ENCODE measurements around the gene SNRPA. TPM values are rescaled to one million over a fixed set of nuclear protein-coding genes. Genes with fewer than 3 reads are reported as not detected.

Gene SNRPA
- total RNA-seq, 3 donors from 2014 or later: 41.6 to 52.8 (median 52.1) TPM

- Histone ChIP-seq H3K27ac (peak overlapping the region; percentile 96 to 97), H3K27me3 (no peaks in the 10 kb centered on the region), H3K4me1 (peaks cover 32 to 54% of the 10 kb centered on the region in 2 donors), H3K9me3 (no peaks in the 10 kb centered on the region), H3K4me3 (peak overlapping the region; percentile 75 to 97 (median 97)), H3K36me3 (no peaks in the 10 kb centered on the region)
- TF ChIP-seq, protein P1, sequence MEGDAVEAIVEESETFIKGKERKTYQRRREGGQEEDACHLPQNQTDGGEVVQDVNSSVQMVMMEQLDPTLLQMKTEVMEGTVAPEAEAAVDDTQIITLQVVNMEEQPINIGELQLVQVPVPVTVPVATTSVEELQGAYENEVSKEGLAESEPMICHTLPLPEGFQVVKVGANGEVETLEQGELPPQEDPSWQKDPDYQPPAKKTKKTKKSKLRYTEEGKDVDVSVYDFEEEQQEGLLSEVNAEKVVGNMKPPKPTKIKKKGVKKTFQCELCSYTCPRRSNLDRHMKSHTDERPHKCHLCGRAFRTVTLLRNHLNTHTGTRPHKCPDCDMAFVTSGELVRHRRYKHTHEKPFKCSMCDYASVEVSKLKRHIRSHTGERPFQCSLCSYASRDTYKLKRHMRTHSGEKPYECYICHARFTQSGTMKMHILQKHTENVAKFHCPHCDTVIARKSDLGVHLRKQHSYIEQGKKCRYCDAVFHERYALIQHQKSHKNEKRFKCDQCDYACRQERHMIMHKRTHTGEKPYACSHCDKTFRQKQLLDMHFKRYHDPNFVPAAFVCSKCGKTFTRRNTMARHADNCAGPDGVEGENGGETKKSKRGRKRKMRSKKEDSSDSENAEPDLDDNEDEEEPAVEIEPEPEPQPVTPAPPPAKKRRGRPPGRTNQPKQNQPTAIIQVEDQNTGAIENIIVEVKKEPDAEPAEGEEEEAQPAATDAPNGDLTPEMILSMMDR (IDR thresholded peaks at IDR 0.05): no peak
- TF ChIP-seq POLR2A (IDR thresholded peaks at IDR 0.05): no peak
- no peak for TF ChIP-seq POLR2AphosphoS5 (IDR thresholded peaks at IDR 0.05)
- intact Hi-C loops (cut with DNase I; ENCODE audit: low total_unique reads): no loop called here
- DNase-seq (ENCODE audit: low spot score in 2 of 2): no peak
Observed at GRCh38 chr19:40800997-40801377, 50.0 kb downstream of the SNRPA start.

DNA sequence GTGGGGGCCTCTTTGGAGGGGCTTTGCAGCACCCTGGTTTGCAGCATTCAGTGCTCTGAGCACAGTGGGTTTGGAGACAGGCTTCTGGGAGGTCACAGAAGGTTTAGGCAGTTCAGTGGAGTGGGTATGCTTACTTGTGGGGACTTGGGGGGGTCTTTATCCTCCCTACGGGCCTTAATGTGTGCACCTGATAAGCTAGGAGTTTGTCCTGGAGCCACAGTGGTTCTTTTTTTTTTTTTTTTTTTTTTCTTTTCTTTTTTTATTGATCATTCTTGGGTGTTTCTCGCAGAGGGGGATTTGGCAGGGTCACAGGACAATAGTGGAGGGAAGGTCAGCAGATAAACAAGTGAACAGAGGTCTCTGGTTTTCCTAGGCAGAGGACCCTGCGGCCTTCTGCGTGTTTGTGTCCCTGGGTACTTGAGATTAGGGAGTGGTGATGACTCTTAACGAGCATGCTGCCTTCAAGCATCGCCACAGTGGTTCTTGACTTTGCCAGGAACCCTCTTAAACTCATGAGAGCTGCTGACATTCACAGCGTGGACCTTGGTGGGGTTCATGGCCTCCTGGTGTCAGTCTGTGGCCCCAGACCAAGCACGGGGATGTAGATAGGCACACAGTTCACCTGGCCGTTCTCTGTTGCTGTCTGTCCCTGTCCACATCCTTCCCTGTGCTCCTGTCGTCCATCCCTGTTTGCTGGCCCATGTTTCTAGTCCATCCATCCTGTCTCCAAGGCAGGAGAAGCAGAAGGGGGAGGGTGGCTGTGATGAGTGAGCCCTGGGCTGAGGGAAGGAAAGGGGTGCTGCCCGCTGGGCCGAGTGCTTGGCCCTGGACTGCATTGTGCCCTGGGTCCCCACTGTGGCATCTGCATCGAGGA, 50.7 kb downstream of the SNRPA start:
- Histone ChIP-seq H3K4me3 (peak overlapping the region; percentile 75 to 97 (median 97)), H3K27ac (peak overlapping the region; percentile 96 to 97), H3K9me3 (no peaks in the 10 kb centered on the region), H3K4me1 (peaks cover 35 to 59% of the 10 kb centered on the region in 2 donors), H3K27me3 (no peaks in the 10 kb centered on the region), H3K36me3 (no peaks in the 10 kb centered on the region)
- TF ChIP-seq POLR2A (IDR thresholded peaks at IDR 0.05) (no peak), POLR2AphosphoS5 (IDR thresholded peaks at IDR 0.05) (no peak)
- TF ChIP-seq, protein P1 (IDR thresholded peaks at IDR 0.05): no peak
- intact Hi-C loops (cut with DNase I; ENCODE audit: low total_unique reads): no loop called here
- DNase-seq (ENCODE audit: low spot score in 2 of 2): no peak

DNA sequence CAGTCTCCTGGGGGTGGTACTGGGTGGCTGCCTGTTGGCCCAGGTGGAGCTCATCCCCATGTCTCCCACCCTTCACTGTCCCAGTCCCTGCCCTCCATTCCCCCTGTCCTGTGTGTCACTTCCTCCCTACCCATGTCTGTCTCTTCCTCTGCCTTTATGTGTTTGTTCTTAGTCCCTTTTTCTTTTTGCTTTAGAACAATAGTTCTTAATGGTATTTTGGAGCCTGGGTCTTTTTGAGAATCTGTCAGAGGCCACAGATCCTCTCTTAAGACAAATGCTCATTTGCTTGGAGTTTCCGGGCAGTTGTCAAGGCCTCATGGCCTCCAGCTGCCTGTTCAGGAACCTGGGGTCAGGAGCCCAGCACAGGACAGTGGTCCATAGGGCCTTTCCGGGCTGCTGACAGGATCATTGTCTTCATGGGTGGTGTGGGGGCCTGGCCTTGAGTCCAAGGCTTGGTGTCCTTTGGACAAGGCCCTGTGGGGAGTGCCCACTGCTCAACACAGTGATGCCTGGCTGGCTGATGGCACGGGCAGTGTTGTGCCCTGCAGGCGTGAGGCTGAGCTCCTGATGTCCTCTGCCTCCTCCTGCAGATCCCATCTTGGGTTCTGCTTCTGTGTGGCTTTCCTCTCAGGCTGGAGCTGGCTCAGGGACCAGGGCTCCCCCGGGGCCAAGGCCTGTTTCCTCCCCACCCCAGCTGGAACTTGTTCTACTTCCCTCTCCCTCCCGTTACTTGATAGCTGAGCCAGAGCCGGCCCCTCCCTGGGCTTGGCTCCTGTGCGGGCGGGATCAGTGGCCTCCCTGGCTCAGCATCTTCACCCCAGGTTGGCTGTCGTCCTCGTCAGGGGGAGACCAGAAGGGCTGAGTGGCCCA, 51.5 kb downstream of the SNRPA start:
- H3K27ac ChIP-seq: peak overlapping the region; percentile 79 to 94
- TF ChIP-seq POLR2AphosphoS5 (IDR thresholded peaks at IDR 0.05) (peak in 1 of 3 donors; percentile 10), POLR2A (IDR thresholded peaks at IDR 0.05) (no peak)
- peaks cover 43 to 68% of the 10 kb centered on the region in 2 donors for H3K4me1 ChIP-seq
- DNase-seq (ENCODE audit: low spot score in 2 of 2): no peak
- H3K9me3 ChIP-seq: no peaks in the 10 kb centered on the region
- H3K4me3 ChIP-seq: peak overlapping the region; percentile 14 to 57 (median 20)
- no peaks in the 10 kb centered on the region for H3K36me3 ChIP-seq
- no peaks in the 10 kb centered on the region for H3K27me3 ChIP-seq
- intact Hi-C loops (cut with DNase I; ENCODE audit: low total_unique reads): no loop called here

DNA sequence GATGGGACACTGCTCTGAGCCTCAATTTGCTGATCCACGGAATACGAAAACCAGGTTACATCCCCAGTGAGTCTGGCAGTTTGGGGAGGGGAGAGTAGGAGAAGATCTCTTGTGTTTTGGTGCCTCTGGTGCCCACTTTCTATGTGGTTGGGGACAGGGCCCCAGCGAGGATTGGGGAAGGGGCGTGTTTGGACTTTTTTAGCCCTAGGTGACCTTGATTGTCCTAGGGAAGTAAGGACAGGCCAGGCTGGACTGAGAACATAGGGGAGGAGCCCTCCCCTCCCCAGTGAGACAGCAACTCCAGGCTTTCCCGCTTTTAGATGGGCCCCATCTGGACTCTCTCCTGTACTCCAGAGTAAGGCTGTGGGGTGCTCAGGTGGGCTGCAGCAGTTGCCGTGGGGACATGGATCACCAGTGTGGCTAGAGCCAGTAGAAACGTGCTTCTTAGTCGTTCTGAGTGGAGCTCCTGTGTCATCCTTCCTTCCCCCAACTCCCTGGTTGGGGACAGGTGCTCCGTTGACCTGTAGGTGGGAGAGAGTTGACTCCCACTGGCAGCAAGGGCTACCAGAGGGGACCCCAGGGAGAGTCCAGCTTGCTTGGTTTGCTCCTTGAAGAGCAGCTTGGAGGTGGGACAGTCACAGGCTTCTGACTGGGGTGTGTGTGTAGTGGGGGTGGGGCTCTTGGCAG, 52.3 kb downstream of the SNRPA start:
- peak overlapping the region; percentile 79 to 94 for H3K27ac ChIP-seq
- no peaks in the 10 kb centered on the region for H3K36me3 ChIP-seq
- TF ChIP-seq, protein P1 (IDR thresholded peaks at IDR 0.05): no peak
- TF ChIP-seq POLR2A (IDR thresholded peaks at IDR 0.05): no peak
- TF ChIP-seq POLR2AphosphoS5 (IDR thresholded peaks at IDR 0.05): no peak
- H3K27me3 ChIP-seq: no peaks in the 10 kb centered on the region
- DNase-seq (ENCODE audit: low spot score in 2 of 2): no peak
- no peaks in the 10 kb centered on the region for H3K9me3 ChIP-seq
- peak overlapping the region in 2 of 3 donors; percentile 20 to 57 for H3K4me3 ChIP-seq
- H3K4me1 ChIP-seq: peaks cover 39 to 69% of the 10 kb centered on the region in 2 donors
- intact Hi-C loops (cut with DNase I; ENCODE audit: low total_unique reads): no loop called here

Measured in breast epithelium (tissue), 4 donors.